Keratinocyte (primary cell): Measurements from ENCODE around the gene SLIT3. TPM values are rescaled to one million over a fixed set of nuclear protein-coding genes. Genes with fewer than 3 reads are reported as not detected.

Experiments
- DNase-seq: peaks from one replicate; pipeline ENCODE4 v3.0.0-alpha.2; 2011; ENCODE audit warnings: low read depth, missing footprints, low spot score
- FAIRE-seq: peaks from 2 replicates; lab custom pipeline; 2011; peaks lifted over from hg19 to GRCh38; lab: Jason Lieb, UNC
- H2AFZ ChIP-seq: 2 replicates; pipeline ENCODE4 v1.6.0; 2012; ENCODE audit warnings: low read length, control low read depth, inconsistent platforms; ENCODE audit not compliant: control insufficient read depth
- H3K27ac ChIP-seq: 2 replicates; pipeline ENCODE4 v1.5.1; 2011; ENCODE audit warnings: low read length; ENCODE audit not compliant: control insufficient read depth, insufficient read depth
- H3K27me3 ChIP-seq: 3 replicates; pipeline ENCODE4 v1.6.0; 2011; ENCODE audit warnings: low read length; ENCODE audit not compliant: control insufficient read depth, insufficient read depth; ENCODE audit errors: extremely low read depth
- H3K36me3 ChIP-seq, 2 experiments: 2 replicates in 1 of 2; 3 replicates in 1 of 2; pipeline ENCODE4 v1.5.1; 2011; ENCODE audit warnings: low read length in 2 of 2, mild to moderate bottlenecking in 1 of 2; ENCODE audit not compliant: control insufficient read depth in 2 of 2, insufficient read depth in 2 of 2; ENCODE audit errors: extremely low read depth in 1 of 2
- H3K4me1 ChIP-seq: 3 replicates; pipeline ENCODE4 v1.5.1; 2011; ENCODE audit warnings: low read length; ENCODE audit not compliant: control insufficient read depth, insufficient read depth; ENCODE audit errors: extremely low read depth
- H3K4me2 ChIP-seq: 3 replicates; pipeline ENCODE4 v1.6.0; 2011; ENCODE audit warnings: low read depth, low read length; ENCODE audit not compliant: control insufficient read depth, insufficient read depth; ENCODE audit errors: extremely low read depth
- H3K4me3 ChIP-seq, 3 experiments: fragments of 200-600 bp in 1 of 3; sonication (generic) in 1 of 3; 2 replicates in 2 of 3; 3 replicates in 1 of 3; pipeline ENCODE4 v1.5.1; 2011 to 2016; ENCODE audit warnings: low read length in 3 of 3, mild to moderate bottlenecking in 3 of 3, control low read depth in 2 of 3, inconsistent platforms in 1 of 3, low read depth in 1 of 3, mixed read lengths in 1 of 3, mixed run types in 1 of 3, moderate library complexity in 1 of 3; ENCODE audit not compliant: control insufficient read depth in 2 of 3, insufficient read depth in 2 of 3; ENCODE audit errors: extremely low read depth in 1 of 3
- H3K79me2 ChIP-seq: 2 replicates; pipeline ENCODE4 v1.6.0; 2012; ENCODE audit warnings: low read length; ENCODE audit not compliant: control insufficient read depth, insufficient read depth
- H3K9ac ChIP-seq: 3 replicates; pipeline ENCODE4 v1.6.0; 2011; ENCODE audit warnings: low read length; ENCODE audit not compliant: control insufficient read depth, insufficient read depth; ENCODE audit errors: extremely low read depth
- H3K9me1 ChIP-seq: 3 replicates; pipeline ENCODE4 v1.6.0; 2011; ENCODE audit warnings: low read length; ENCODE audit not compliant: control insufficient read depth, insufficient read depth; ENCODE audit errors: extremely low read depth
- H3K9me3 ChIP-seq: 2 replicates; pipeline ENCODE4 v1.5.1; 2012; ENCODE audit warnings: low read depth, low read length; ENCODE audit not compliant: control insufficient read depth
- H4K20me1 ChIP-seq: 3 replicates; pipeline ENCODE4 v1.6.0; 2011; ENCODE audit warnings: low read length; ENCODE audit not compliant: control insufficient read depth, insufficient read depth; ENCODE audit errors: extremely low read depth
- CTCF ChIP-seq, 3 experiments: IDR thresholded peaks in 1 of 3; conservative IDR thresholded peaks in 1 of 3; optimal IDR thresholded peaks in 1 of 3; 2 replicates in 2 of 3; 3 replicates in 1 of 3; pipeline versions ENCODE3 to v1.5.1; 2011; ENCODE audit warnings: low read length in 3 of 3, mild to moderate bottlenecking in 3 of 3, moderate library complexity in 2 of 3, control low read depth in 1 of 3, inconsistent platforms in 1 of 3; ENCODE audit not compliant: insufficient read depth in 2 of 3; ENCODE audit errors: extremely low read depth in 1 of 3
- EZH2 ChIP-seq: IDR thresholded peaks from one replicate; pipeline ENCODE4 v1.6.1; 2012; ENCODE audit warnings: inconsistent platforms, mild to moderate bottlenecking, low read length, moderate library complexity
- dilution Hi-C: fragments of 300-500 bp; cut with MboI; formaldehyde crosslinking; loops from one replicate; pipeline ENCODE4 v1.7.0; 2020; ENCODE audit warnings: low sequenced_read_pairs; ENCODE audit not compliant: extremely low pct_ligation_motif_present
- polyA plus RNA-seq, 5 experiments: library from polyadenylated mRNA; depleted of rRNA in 3 of 5; stranded (reverse) in 3 of 5; stranded (forward) in 1 of 5; unstranded in 1 of 5; fragments of >200 nt; gene quantifications; 1 replicate in 1 of 5; 2 replicates in 3 of 5; 3 replicates in 1 of 5; pipeline versions ENCODE4 v1.2.1 to v1.2.3, GENCODE V29; 2011 to 2012; ENCODE audit warnings: missing spikeins in 2 of 5, low read depth in 1 of 5, low replicate concordance in 1 of 5

Gene SLIT3
- polyA plus RNA-seq, 1 donor (not counting 4 experiments of a cell fraction or from before 2014, with no cell fraction given), result 2.4 TPM

GRCh38 chr5:169270827-169271226 lies 30.1 kb downstream of the SLIT3 start:
- no peak overlapping the region for H3K9ac ChIP-seq
- no peak overlapping the region for H2AFZ ChIP-seq
- peaks cover 9% of the 10 kb centered on the region for H3K4me1 ChIP-seq
- H3K4me3 ChIP-seq, result no peak overlapping the region
- H3K9me3 ChIP-seq, result no peaks in the 10 kb centered on the region
- no peak overlapping the region for H3K4me2 ChIP-seq
- H3K27ac ChIP-seq, result no peak overlapping the region
- no peaks in the 10 kb centered on the region for H3K27me3 ChIP-seq
- DNase-seq (no peak), FAIRE-seq (no peak)
- TF ChIP-seq EZH2, result no peak
- TF ChIP-seq CTCF (optimal IDR thresholded peaks at IDR 0.05 in 1 of 3, IDR thresholded peaks at IDR 0.05 in 1 of 3, conservative IDR thresholded peaks at IDR 0.05 in 1 of 3; ENCODE audit: extremely low read depth in 1 of 3, insufficient read depth in 2 of 3, low read length in 3 of 3), result peak in 1 of 3 experiments; percentile 32
- H3K9me1 ChIP-seq, result no peaks in the 10 kb centered on the region
- dilution Hi-C loops, result no loop called here
- H3K36me3 ChIP-seq, result no peaks in the 10 kb centered on the region
- H4K20me1 ChIP-seq, result no peaks in the 10 kb centered on the region
- H3K79me2 ChIP-seq, result no peaks in the 10 kb centered on the region

- H4K20me1 ChIP-seq, result no peaks in the 10 kb centered on the region
- H3K4me1 ChIP-seq, result peaks cover 9% of the 10 kb centered on the region
- peak overlapping the region; percentile 49 for H2AFZ ChIP-seq
- no peaks in the 10 kb centered on the region for H3K9me3 ChIP-seq
- no peaks in the 10 kb centered on the region for H3K79me2 ChIP-seq
- H3K27ac ChIP-seq, result no peak overlapping the region
- no peak for DNase-seq
- no peaks in the 10 kb centered on the region for H3K27me3 ChIP-seq
- TF ChIP-seq EZH2 (no peak), CTCF (optimal IDR thresholded peaks at IDR 0.05 in 1 of 3, IDR thresholded peaks at IDR 0.05 in 1 of 3, conservative IDR thresholded peaks at IDR 0.05 in 1 of 3; ENCODE audit: extremely low read depth in 1 of 3, insufficient read depth in 2 of 3, low read length in 3 of 3) (no peak)
- H3K9ac ChIP-seq, result no peak overlapping the region
- H3K4me3 ChIP-seq, result no peak overlapping the region
- no peaks in the 10 kb centered on the region for H3K36me3 ChIP-seq
- no peaks in the 10 kb centered on the region for H3K9me1 ChIP-seq
- dilution Hi-C loops, result no loop called here
- FAIRE-seq, result peak; percentile 46
- peak overlapping the region; percentile 54 for H3K4me2 ChIP-seq
Observed at GRCh38 chr5:169268019-169268418, 32.9 kb downstream of the SLIT3 start.
